SH-SY5Y (cell line): ENCODE data around the gene HM13.

ENCODE experiments used
- GATA2 ChIP-seq: IDR thresholded peaks from 2 replicates; pipeline ENCODE4 v1.6.1; 2011; ENCODE audit warnings: mild to moderate bottlenecking, low read depth, low read length
- GATA3 ChIP-seq: IDR thresholded peaks from 2 replicates; pipeline ENCODE4 v1.6.1; 2011; ENCODE audit warnings: low read depth, mild to moderate bottlenecking, low read length, moderate library complexity

GRCh38 chr20:31580706-31581105 lies 66.5 kb downstream of the HM13 start:
- TF ChIP-seq GATA3 (no peak), GATA2 (no peak)
